G401 (cell line): ENCODE measurements around the gene KRTAP5-1. TPM values are rescaled to one million over a fixed set of nuclear protein-coding genes. Genes with fewer than 3 reads are reported as not detected.

Experiments used
- DNase-seq: peaks from one replicate; pipeline ENCODE4 v3.0.0-alpha.2; 2015; ENCODE audit warnings: low spot score
- in situ Hi-C: cut with HindIII; loops from 2 replicates; pipeline ENCODE4 v1.10.0; 2016; ENCODE audit warnings: low sequenced_read_pairs, mixed read lengths
- total RNA-seq: library from RNA; depleted of rRNA; stranded (reverse); fragments of >200 nt; shearing (Covaris generic); gene quantifications from 2 replicates; pipeline ENCODE4 v1.2.3, GENCODE V29; 2014

KRTAP5-1 gene
- total RNA-seq, 1 experiment from 2014 or later, result not detected

GRCh38 chr11:1563697-1564534 is 21.2 kb downstream of the KRTAP5-1 start:
- DNase-seq, result no peak
- in situ Hi-C loops, result no loop called here

DNA sequence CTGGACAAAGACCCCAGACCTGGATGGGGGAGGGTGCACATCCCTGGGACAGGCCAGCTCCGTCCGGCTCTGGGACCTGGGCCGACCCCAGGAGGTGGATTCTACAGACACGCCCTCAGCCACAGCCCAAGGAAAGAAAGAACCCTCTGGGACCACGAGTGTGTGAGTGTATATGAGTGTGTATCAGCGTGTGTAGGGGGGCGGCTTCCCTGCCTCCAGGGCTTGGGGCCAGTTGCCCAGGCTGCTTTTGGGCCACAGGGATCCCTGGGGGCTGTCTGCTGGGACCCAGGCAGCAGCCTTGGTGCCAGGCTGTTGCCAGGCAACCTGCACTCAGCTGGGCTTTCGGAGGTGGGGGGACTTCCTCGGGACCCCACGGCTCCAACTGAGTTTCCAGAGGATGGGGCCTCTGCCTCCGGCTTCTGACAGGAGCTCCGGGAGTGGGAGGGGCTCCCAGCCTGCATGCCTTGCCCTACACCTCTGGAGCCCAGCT is 21.9 kb downstream of the KRTAP5-1 start:
- no peak for DNase-seq
- in situ Hi-C loops, result no loop called here

- in situ Hi-C loops, result no loop called here
- no peak for DNase-seq
These were observed 22.5 kb downstream of the KRTAP5-1 start for GRCh38 chr11:1562469-1563148.

- in situ Hi-C loops, result no loop called here
- DNase-seq, result no peak
These were observed 23.1 kb downstream of the KRTAP5-1 start for GRCh38 chr11:1561955-1562354.

DNA sequence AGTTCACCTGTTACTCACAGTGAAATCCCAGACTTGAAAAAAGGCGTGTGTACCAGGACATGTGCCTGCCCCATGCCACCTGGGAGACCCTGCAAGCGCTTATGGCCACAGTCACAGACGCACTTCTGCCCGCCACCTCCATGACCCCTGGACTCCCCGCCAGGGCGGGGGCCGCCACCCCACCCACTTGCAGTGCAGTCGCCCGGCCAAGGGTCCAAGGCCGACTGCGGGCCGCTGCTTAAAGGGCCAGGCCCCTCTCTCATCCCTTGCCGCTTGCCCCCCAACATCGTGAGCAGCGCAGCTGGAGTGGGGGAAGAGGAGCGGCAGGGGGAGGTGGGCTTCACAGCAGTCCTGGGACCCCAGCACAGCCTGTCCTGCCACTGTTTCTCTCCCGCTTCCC is 23.8 kb downstream of the KRTAP5-1 start:
- in situ Hi-C loops, result no loop called here
- no peak for DNase-seq

DNA sequence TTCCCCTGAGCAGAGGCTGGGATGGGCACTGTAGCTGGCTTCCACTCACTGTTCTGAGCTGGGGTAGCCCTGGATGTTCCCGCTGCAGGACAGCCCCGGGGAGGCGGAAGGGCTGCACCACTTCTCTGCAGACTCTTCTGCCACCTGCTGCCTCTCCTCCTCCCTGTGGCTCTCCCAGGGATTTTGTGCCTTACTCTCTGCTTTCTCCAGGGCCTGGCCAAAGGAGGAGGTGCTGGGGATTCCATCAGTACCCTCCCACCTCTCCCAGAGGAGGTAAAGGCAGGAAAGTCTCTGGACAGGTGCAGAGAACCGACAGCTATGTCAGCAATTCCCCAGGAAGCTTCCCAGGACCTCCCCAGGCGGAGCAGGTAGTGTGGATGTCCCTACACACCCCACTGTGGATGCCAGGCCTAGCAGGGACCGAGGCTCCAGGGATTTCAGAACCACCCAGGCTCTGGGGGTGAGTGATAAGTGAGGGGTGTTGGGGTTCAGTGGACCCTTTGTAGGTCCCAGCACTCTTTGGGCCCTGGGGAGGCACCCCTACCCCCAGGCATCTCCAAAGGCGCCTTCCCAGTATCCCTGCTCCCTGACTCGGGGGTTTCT is 24.3 kb downstream of the KRTAP5-1 start:
- DNase-seq, result no peak
- in situ Hi-C loops, result no loop called here

GRCh38 chr11:1560002-1560648 is 25.0 kb downstream of the KRTAP5-1 start:
- DNase-seq, result no peak

DNA sequence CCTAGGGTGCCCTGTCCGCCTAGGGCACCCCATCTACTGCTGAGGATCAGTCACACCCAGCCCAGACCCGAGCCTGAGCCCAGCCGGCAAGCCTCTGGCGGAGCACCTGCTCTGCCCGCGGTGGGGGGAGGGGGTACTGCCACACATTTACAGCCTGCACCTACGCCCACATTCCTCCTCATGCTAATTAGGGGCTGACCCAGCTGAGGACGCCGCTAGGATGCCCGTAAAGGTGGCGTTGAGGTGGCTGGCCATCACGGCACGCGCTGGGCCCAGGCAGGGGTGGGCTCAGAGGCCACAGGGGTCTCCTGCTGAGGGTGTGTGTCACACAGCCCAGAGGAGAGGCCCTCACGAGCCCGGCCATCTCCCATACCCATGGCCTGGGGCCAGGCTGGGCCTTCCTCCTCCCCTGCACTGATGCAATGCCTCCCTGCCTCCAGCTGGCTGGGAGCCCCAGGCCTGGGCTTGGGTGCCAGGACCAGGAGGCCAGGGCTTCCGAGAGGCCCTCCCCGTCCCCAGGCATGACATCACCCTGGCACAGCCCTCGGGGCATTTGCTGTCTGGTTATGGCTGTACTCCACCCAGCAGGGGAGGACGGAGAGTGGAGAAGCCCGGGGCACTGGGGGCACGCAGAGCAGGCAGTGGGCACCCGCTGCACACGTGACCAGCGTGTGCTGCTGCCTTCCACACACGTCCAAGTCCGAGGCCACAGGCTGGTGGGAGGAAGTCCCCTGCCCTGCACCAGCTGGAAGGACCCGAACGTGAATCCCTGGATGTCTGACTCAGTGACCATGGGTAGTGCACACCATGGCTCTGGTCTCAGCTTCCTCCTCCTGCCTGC is 25.8 kb downstream of the KRTAP5-1 start:
- in situ Hi-C loops, result no loop called here
- peak; percentile 96 for DNase-seq

More at GRCh38 chr11:1560002-1560648, 25.0 kb downstream of the KRTAP5-1 start:
- in situ Hi-C loops, result no loop called here

DNA sequence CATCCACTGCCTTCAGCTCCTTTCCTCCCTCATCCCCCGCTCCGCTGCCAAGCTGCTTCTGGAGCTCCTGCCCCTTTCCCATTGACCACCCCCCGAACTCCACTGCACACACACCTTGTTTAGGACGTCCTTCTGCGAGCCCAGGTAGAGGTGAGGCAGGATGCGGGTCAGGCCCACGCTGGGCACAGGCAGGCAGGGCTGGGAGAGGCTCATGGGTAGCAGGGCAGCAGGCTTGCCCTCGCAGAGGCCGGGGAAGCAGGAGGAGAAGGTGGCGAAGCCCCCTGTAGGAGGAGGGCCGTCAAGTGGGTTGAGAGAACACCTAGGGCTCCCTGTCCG is 26.3 kb downstream of the KRTAP5-1 start:
- in situ Hi-C loops, result no loop called here
- peak; percentile 24 for DNase-seq

DNA sequence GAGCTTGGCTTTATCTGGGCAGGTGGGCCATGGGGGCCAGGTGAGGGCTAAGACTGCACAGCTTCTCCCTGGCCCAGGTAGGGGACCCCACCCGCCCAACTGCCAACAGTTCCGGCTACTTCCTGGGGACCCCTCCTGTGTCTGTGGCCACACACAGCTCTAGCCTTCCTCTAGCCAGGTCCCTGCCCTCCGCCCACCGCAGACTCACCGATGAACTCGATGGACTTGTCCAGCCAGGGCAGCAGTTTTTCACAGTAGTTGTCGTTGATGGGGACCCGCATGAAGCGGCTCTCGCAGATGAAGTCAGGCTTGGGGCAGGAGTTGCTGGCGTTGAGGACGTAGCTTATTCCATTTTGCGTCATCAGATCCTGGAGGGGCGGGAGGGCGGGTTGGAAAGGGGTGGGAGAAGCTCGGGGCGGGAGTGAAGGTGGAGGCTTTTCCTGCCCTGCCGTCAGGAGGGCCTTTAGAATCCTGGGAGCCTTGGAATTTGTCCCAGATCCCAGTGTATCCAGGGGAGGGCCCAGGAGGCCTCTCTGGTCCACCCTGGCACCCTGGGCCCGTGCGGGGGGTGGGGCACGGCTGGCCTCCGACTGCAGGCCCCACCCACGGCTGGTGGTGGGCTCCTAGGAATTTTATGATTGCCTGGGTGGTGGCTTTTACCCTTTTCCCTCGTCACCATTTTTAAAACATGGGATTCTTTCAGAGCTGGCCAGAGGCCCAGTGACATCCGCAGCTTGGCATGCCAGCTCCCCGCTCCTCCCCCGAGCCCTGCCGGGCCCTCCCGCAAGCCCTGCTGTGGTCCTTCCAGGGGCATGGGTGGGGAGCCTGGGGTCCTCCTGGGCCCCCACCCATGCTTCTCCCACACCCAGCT is 26.9 kb downstream of the KRTAP5-1 start:
- in situ Hi-C loops, result no loop called here
- peak; percentile 63 for DNase-seq

DNA sequence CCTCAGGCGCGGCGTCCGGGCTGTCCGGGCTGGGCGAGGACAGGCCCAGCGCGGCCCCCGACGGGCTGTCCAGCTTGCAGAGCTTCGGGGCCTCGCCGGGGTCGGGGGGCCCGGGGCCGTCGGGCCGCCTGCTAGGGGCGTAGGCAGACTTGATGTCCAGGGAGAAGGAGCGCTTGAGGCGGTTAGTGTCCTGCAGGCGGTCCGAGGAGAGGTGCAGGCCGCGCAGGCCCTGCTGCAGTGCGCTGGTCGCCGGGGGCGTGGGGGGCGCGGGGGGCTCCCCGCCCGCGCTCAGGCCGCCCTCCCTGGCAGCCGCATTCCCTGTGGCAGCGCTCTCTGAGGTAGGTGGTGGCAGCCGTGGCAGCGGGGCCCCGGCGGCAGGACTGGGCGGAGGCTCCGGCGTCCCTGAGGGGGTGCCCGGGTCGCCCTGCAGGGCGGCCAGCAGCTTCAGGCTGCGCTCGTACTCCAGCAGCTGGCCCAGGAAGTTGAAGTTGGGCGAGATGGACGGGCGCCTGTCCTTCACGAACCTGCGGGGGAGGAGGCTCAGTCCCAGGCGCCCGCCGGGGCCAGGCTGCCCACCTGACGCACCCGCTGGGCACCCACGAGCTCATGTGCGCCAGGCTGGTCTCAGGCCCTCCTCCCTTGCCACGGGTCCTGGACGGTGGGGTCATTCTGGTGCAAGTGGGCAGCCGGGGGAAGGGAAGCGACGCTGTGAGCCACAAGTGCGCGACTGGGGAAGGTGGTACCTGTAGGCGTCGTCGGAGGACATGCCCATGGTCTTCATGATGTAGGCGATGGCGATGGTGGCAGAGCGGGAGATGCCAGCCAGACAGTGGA is 27.8 kb downstream of the KRTAP5-1 start:
- in situ Hi-C loops, result no loop called here
- DNase-seq, result no peak

GRCh38 chr11:1556278-1556902 is 28.7 kb downstream of the KRTAP5-1 start:
- in situ Hi-C loops, result no loop called here
- no peak for DNase-seq

- no peak for DNase-seq
- in situ Hi-C loops, result no loop called here
These were observed 29.4 kb downstream of the KRTAP5-1 start for GRCh38 chr11:1555713-1556153.

GRCh38 chr11:1554981-1555712 is 29.9 kb downstream of the KRTAP5-1 start:
- in situ Hi-C loops, result no loop called here
- DNase-seq, result no peak

- peak; percentile 40 for DNase-seq
- in situ Hi-C loops, result no loop called here
These were observed 31.1 kb downstream of the KRTAP5-1 start for GRCh38 chr11:1553808-1554594.
